Fibroblast of mammary gland (primary cell): Measurements from ENCODE around the gene EFEMP1.

Source experiments
- DNase-seq: peaks from one replicate; pipeline ENCODE4 v3.0.0-alpha.2; 2010; ENCODE audit warnings: low read depth
- H3K4me3 ChIP-seq: 2 replicates; pipeline ENCODE4 v1.5.1; 2011; ENCODE audit warnings: low read depth, mild to moderate bottlenecking, low read length, moderate library complexity; ENCODE audit not compliant: control insufficient read depth
- TF ChIP-seq, protein P1 (sequence below): conservative IDR thresholded peaks from 2 replicates; pipeline ENCODE4 v1.5.1; 2011; ENCODE audit warnings: low read depth, low read length, inconsistent platforms; ENCODE audit not compliant: control insufficient read depth, insufficient read depth

Gene EFEMP1

DNA sequence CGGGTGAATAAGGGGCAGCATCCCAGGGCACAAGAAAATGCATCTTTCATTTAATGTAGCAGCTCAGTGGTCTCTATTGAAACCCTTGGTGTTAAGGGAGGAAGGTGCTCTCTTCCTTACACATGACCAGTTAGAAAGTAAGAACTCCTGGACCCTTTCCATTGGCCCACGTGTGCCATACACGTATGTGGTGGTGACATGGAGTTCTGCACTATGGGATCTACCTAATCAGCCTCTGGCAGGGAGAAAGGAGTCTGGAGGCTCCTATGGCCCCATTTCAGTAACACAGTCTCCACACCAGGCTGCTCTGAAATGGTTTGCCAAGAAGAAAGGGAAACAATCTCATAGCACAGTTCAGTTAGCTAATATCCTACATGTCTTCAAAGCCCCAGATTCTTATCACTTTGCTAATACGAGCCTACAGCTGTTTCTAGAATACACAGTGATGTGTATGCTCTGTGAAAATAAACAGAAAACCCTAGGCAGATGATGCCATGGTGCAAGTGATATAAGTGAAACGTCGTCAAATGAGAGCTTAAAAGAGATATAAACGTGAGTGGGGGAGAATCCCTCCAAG is 7.0 kb downstream of the EFEMP1 start:
- no peak overlapping the region for H3K4me3 ChIP-seq
- TF ChIP-seq, protein P1, sequence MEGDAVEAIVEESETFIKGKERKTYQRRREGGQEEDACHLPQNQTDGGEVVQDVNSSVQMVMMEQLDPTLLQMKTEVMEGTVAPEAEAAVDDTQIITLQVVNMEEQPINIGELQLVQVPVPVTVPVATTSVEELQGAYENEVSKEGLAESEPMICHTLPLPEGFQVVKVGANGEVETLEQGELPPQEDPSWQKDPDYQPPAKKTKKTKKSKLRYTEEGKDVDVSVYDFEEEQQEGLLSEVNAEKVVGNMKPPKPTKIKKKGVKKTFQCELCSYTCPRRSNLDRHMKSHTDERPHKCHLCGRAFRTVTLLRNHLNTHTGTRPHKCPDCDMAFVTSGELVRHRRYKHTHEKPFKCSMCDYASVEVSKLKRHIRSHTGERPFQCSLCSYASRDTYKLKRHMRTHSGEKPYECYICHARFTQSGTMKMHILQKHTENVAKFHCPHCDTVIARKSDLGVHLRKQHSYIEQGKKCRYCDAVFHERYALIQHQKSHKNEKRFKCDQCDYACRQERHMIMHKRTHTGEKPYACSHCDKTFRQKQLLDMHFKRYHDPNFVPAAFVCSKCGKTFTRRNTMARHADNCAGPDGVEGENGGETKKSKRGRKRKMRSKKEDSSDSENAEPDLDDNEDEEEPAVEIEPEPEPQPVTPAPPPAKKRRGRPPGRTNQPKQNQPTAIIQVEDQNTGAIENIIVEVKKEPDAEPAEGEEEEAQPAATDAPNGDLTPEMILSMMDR: no peak
- no peak for DNase-seq

DNA sequence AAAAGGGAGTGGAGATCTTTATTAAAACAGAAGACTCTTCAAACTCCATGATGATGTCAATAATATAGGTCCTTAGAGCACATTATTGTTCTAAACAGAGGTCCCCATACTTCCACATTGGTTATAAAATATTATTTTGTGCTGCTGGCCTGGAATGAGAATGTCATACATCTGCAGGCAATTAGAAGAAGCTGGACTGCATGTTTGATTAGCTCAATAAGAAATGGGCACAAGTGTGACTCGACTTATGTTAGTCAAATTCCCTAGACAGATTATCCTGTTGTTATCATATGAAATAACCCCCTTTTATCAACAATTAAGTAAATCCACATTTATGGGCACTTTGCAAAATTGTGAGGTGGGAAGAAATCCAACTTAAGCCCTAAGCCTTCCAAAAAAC is 8.8 kb downstream of the EFEMP1 start:
- H3K4me3 ChIP-seq: no peak overlapping the region
- DNase-seq: peak; percentile 38
- TF ChIP-seq, protein P1: no peak

DNA sequence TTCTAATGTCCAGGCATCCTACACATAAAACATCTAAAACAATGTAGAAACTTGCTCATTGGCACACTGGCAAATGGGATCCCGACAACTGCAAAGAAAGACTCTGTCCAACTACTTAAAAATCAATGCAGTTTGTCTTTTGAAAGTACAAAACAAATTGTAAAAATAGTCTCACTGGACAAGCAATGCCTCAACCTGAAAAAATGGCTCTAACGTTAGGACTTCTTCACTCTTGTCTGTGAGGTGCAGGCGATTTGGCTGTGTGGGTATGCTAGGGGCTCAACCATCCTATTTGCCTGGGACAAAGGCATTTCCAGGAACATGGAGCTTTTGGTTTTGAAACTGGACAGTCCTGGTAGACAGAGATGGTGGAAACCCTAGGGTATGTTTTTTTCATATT is 10.7 kb downstream of the EFEMP1 start:
- TF ChIP-seq, protein P1: no peak
- DNase-seq: no peak
- H3K4me3 ChIP-seq: no peak overlapping the region

DNA sequence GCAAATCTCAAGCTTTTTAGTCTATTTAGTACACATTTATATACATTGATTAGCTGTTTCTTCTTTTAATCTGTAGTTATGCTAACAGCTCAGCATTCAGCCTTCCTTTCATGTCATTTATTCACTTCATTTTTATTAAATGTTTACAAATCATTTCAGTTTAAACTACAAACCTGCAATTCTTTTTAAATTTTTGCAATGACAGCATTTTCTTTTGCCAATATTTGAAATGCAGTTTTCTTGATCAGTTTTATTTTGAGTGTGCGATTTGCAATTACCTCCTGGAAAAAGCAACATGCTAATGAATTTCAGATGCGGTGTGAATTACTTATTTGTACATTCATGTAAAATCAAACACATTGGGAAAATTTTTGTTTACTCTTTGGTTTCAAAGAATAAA is 13.5 kb downstream of the EFEMP1 start:
- no peak for DNase-seq
- no peak overlapping the region for H3K4me3 ChIP-seq
- TF ChIP-seq, protein P1: no peak

DNA sequence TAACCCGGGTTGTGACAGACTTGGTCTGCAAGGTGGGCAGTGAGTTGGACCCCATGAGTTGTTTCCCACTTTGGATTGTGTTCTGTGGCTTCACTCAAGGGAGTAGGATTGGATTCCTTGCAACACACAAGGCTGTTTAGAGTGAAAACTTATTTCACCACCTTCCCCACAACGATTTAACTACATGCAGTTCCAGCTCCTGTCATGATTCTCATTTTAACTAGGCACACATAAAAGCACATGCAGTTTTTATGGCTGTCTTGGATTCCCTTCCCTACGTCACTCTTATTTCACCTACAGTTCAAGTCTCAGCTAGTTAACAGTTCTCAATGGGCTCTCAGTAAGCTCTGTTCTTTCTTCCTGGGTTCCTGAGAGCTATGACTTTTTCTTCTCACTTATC is 15.9 kb downstream of the EFEMP1 start:
- no peak for DNase-seq
- TF ChIP-seq, protein P1: no peak
- H3K4me3 ChIP-seq: no peak overlapping the region

DNA sequence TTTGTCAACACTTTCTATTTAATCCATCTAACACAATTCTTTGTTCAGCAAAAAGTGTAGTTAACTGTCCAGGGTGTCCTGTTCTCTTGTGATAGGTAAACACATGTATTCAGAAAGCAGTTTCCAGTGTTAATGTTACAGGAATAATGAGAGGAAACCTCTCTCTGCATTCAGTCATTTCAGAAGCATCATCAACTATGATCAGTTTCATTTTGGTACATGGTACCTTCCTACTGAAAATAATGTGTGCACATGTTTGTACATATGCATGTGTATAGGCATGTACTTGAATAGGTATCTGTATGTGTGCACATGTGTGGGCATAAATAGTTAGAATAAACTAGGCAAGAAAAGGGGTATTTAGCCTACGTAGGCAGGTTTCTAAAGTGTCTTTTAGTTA is 16.6 kb downstream of the EFEMP1 start:
- no peak for DNase-seq
- no peak overlapping the region for H3K4me3 ChIP-seq
- TF ChIP-seq, protein P1: no peak

DNA sequence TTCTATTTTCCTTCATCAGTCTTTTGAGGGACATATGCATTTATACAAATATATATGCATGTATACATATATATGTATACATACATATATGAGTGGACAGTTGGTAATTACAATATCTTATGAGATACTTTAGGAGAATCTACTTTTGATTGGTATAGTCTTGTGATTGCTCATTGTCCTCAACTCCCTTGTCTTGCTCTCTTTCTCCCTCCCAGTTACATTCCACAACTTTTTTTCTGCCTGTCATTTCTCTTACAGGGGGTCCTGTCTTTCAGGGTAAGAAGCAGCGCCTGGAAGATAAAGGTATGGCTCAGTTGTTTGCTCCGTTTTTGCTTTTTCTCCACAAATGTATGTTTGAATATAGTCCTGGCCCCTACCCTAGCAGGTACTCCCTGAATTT is 19.9 kb downstream of the EFEMP1 start:
- TF ChIP-seq, protein P1: no peak
- H3K4me3 ChIP-seq: no peak overlapping the region
- DNase-seq: no peak
